HepG2 (cell line): ENCODE results near the gene GSC2. TPM values are rescaled to one million over a fixed set of nuclear protein-coding genes. Genes with fewer than 3 reads are reported as not detected.

Experiments used
- CCDC6 ChIP-seq: sonication (generic); formaldehyde crosslinking; IDR thresholded peaks from 2 replicates; pipeline ENCODE4 v1.8.1; 2022; ENCODE audit warnings: mild to moderate bottlenecking, missing genetic modification reagents, moderate library complexity
- FOXC1 ChIP-seq: sonication (generic); formaldehyde crosslinking; IDR thresholded peaks from 2 replicates; pipeline ENCODE4 v1.8.0; 2022; ENCODE audit warnings: mild to moderate bottlenecking, missing genetic modification reagents, borderline replicate concordance
- MAFF ChIP-seq: IDR thresholded peaks from 2 replicates; pipeline ENCODE4 v1.6.1; 2011; ENCODE audit warnings: low read depth, low read length, improper control_type of control experiment
- NCOA1 ChIP-seq: sonication (generic); formaldehyde crosslinking; IDR thresholded peaks from 2 replicates; pipeline ENCODE4 v1.9.0; 2021; ENCODE audit warnings: missing genetic modification reagents
- NFIC ChIP-seq: IDR thresholded peaks from 2 replicates; pipeline ENCODE4 v1.6.1; 2012; ENCODE audit warnings: mild to moderate bottlenecking, low read length, inconsistent platforms
- PAF1 ChIP-seq: IDR thresholded peaks from 2 replicates; pipeline ENCODE4 v1.6.1; 2016; ENCODE audit warnings: missing genetic modification reagents, missing compliant biosample characterization
- SIX4 ChIP-seq: sonication (generic); formaldehyde crosslinking; IDR thresholded peaks from 2 replicates; pipeline ENCODE4 v1.4.0; 2020; ENCODE audit warnings: missing genetic modification reagents
- TBL1XR1 ChIP-seq: fragments of 150-350 bp; IDR thresholded peaks from 2 replicates; pipeline ENCODE4 v1.6.1; 2014; ENCODE audit warnings: borderline replicate concordance, low read length; ENCODE audit not compliant: partially characterized antibody
- U2AF2 ChIP-seq: fragments of 200-400 bp; formaldehyde crosslinking; IDR thresholded peaks from 2 replicates; pipeline ENCODE4 v1.6.1; 2017; ENCODE audit warnings: low read depth, mild to moderate bottlenecking, low read length
- ZNF251 ChIP-seq: sonication (generic); formaldehyde crosslinking; IDR thresholded peaks from 2 replicates; pipeline ENCODE4 v1.9.0; 2021; ENCODE audit warnings: mild to moderate bottlenecking, missing genetic modification reagents
- ZNF761 ChIP-seq: sonication (generic); formaldehyde crosslinking; conservative IDR thresholded peaks from 2 replicates; pipeline ENCODE4 v1.4.0; 2020; ENCODE audit warnings: mild to moderate bottlenecking, missing genetic modification reagents
- ZNF883 ChIP-seq: sonication (generic); formaldehyde crosslinking; IDR thresholded peaks from 2 replicates; pipeline ENCODE4 v1.5.1; 2020; ENCODE audit warnings: mild to moderate bottlenecking, missing genetic modification reagents; ENCODE audit errors: not compliant biosample characterization
- ZSCAN22 ChIP-seq: sonication (generic); formaldehyde crosslinking; IDR thresholded peaks from 2 replicates; pipeline ENCODE4 v1.4.0; 2020; ENCODE audit warnings: mild to moderate bottlenecking, missing genetic modification reagents
- polyA plus RNA-seq, 8 experiments: library from polyadenylated mRNA; depleted of rRNA in 3 of 8; stranded (reverse) in 7 of 8; unstranded in 1 of 8; fragments of >200 nt; fragmentation: Illumina TruSeq in 4 of 8; extraction: Trizol in 4 of 8; gene quantifications; 2 replicates each; pipeline versions ENCODE4 v1.2.1 to v1.2.3, GENCODE V29; 2011 to 2016; ENCODE audit warnings: low read depth in 4 of 8, missing spikeins in 1 of 8, mixed read lengths in 1 of 8; ENCODE audit not compliant: insufficient read depth in 1 of 8
- total RNA-seq, 5 experiments: library from RNA; depleted of rRNA; stranded (reverse); fragments of >200 nt; fragmentation: Illumina TruSeq; extraction: Trizol; gene quantifications; 2 replicates each; pipeline ENCODE4 v1.2.3, GENCODE V29; 2016; ENCODE audit warnings: low read depth in 1 of 5
- TF ChIP-seq, protein P1 (sequence below): sonication (generic); formaldehyde crosslinking; IDR thresholded peaks from 2 replicates; pipeline ENCODE4 v1.5.1; 2020; ENCODE audit warnings: mild to moderate bottlenecking, missing genetic modification reagents, borderline replicate concordance
- TF ChIP-seq, protein P2 (sequence below): IDR thresholded peaks from 2 replicates; pipeline ENCODE4 v1.6.1; 2016; ENCODE audit warnings: low read depth, missing genetic modification reagents, missing compliant biosample characterization
- TF ChIP-seq, protein P3 (sequence below): sonication (generic); formaldehyde crosslinking; IDR thresholded peaks from 2 replicates; pipeline ENCODE4 v1.5.0; 2020; ENCODE audit warnings: missing genetic modification reagents

Gene GSC2
- total and polyA plus RNA-seq, 2 of the 13 experiments (the other 11 are each of a cell fraction or from before 2014, with no cell fraction given), result not detected

DNA sequence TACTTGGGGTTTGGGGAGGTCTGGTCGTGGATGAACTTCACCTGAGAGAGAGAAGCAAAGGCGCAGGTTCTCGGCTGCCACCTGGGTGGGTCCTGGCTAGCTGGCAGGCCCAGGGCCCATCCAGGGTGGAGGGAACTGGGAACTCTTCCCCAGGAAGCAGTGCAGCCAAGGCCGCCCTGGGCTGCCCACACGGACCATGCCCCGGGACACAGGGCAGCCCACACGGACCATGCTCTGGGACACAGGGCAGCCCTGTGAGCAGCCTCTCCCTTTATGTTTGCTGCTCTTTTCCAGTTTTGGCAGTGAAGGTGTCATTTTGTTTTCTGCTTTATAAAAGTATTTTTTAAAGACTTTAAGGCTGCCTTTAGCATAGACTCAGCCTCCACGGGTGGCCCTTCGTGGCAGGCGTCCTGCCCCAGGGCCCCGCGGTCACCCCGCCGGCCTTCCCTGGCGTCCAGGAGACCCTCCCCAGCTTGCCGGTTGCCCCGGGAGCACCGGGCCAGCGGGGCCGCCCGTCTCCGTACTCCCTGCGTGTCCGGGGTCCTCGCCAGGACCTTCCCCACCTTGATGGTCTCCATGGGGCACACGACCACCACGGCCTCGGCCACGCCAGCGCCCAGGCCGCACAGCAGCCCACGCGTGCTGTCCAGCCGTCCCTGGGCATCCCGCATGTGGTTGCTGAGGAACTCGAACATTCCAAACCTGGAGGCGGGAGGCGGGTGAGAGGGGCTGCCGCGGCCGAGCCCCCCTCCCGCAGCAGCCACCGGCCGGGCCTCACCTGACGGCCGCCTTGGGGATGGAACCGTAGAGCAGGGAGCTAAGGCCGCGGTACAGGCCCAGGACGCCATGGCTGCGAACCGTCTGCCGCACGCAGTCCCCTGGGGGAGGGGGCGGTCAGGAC is 27.3 kb upstream of the GSC2 start (continued):
- TF ChIP-seq, protein P1, sequence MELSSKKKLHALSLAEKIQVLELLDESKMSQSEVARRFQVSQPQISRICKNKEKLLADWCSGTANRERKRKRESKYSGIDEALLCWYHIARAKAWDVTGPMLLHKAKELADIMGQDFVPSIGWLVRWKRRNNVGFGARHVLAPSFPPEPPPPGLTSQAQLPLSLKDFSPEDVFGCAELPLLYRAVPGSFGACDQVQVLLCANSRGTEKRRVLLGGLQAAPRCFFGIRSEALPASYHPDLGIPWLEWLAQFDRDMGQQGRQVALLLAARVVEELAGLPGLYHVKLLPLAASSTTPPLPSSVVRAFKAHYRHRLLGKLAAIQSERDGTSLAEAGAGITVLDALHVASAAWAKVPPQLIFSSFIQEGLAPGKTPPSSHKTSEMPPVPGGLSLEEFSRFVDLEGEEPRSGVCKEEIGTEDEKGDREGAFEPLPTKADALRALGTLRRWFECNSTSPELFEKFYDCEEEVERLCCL (CRISPR knock-in tag), result no peak
- TF ChIP-seq ZSCAN22 (CRISPR knock-in tag) (no peak), TBL1XR1 (no peak), ZNF251 (CRISPR knock-in tag) (no peak), ZNF883 (CRISPR knock-in tag) (no peak), MAFF (no peak), SIX4 (CRISPR knock-in tag) (no peak), FOXC1 (CRISPR knock-in tag) (0 out of 2 replicates have a peak, but pooled peaks have one; percentile 13), PAF1 (CRISPR knock-in tag) (no peak), NCOA1 (no peak), ZNF761 (CRISPR knock-in tag) (no peak), NFIC (no peak), CCDC6 (CRISPR knock-in tag) (no peak), U2AF2 (no peak)
- TF ChIP-seq, protein P2, sequence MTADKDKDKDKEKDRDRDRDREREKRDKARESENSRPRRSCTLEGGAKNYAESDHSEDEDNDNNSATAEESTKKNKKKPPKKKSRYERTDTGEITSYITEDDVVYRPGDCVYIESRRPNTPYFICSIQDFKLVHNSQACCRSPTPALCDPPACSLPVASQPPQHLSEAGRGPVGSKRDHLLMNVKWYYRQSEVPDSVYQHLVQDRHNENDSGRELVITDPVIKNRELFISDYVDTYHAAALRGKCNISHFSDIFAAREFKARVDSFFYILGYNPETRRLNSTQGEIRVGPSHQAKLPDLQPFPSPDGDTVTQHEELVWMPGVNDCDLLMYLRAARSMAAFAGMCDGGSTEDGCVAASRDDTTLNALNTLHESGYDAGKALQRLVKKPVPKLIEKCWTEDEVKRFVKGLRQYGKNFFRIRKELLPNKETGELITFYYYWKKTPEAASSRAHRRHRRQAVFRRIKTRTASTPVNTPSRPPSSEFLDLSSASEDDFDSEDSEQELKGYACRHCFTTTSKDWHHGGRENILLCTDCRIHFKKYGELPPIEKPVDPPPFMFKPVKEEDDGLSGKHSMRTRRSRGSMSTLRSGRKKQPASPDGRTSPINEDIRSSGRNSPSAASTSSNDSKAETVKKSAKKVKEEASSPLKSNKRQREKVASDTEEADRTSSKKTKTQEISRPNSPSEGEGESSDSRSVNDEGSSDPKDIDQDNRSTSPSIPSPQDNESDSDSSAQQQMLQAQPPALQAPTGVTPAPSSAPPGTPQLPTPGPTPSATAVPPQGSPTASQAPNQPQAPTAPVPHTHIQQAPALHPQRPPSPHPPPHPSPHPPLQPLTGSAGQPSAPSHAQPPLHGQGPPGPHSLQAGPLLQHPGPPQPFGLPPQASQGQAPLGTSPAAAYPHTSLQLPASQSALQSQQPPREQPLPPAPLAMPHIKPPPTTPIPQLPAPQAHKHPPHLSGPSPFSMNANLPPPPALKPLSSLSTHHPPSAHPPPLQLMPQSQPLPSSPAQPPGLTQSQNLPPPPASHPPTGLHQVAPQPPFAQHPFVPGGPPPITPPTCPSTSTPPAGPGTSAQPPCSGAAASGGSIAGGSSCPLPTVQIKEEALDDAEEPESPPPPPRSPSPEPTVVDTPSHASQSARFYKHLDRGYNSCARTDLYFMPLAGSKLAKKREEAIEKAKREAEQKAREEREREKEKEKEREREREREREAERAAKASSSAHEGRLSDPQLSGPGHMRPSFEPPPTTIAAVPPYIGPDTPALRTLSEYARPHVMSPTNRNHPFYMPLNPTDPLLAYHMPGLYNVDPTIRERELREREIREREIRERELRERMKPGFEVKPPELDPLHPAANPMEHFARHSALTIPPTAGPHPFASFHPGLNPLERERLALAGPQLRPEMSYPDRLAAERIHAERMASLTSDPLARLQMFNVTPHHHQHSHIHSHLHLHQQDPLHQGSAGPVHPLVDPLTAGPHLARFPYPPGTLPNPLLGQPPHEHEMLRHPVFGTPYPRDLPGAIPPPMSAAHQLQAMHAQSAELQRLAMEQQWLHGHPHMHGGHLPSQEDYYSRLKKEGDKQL (CRISPR knock-in tag), result no peak
- TF ChIP-seq, protein P3, sequence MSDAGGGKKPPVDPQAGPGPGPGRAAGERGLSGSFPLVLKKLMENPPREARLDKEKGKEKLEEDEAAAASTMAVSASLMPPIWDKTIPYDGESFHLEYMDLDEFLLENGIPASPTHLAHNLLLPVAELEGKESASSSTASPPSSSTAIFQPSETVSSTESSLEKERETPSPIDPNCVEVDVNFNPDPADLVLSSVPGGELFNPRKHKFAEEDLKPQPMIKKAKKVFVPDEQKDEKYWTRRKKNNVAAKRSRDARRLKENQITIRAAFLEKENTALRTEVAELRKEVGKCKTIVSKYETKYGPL (CRISPR knock-in tag), result no peak
